ENCODE results near the gene RPE. TPM values are rescaled to one million over a fixed set of nuclear protein-coding genes. Genes with fewer than 3 reads are reported as not detected.

Gene RPE
- polyA plus RNA-seq, 1 donor (not counting 4 experiments of a cell fraction or from before 2014, with no cell fraction given), result 69.6 TPM

- no peaks in the 10 kb centered on the region for H3K4me1 ChIP-seq (ENCODE audit: control insufficient read depth, extremely low read depth, insufficient read depth, low read length)
- no peaks in the 10 kb centered on the region for H3K36me3 ChIP-seq (ENCODE audit: control insufficient read depth in 2 of 2, extremely low read depth in 1 of 2, insufficient read depth in 2 of 2, low read length in 2 of 2)
- H3K9me3 ChIP-seq (ENCODE audit: control insufficient read depth, low read depth, low read length), result no peaks in the 10 kb centered on the region
- no peaks in the 10 kb centered on the region for H3K27me3 ChIP-seq (ENCODE audit: control insufficient read depth, extremely low read depth, insufficient read depth, low read length)
- TF ChIP-seq EZH2 (IDR thresholded peaks at IDR 0.05; ENCODE audit: low read length) (no peak), CTCF (optimal IDR thresholded peaks at IDR 0.05 in 1 of 3, IDR thresholded peaks at IDR 0.05 in 1 of 3, conservative IDR thresholded peaks at IDR 0.05 in 1 of 3; ENCODE audit: extremely low read depth in 1 of 3, insufficient read depth in 2 of 3, low read length in 3 of 3) (no peak)
- no peak overlapping the region for H3K27ac ChIP-seq (ENCODE audit: control insufficient read depth, insufficient read depth, low read length)
- H2AFZ ChIP-seq (ENCODE audit: control insufficient read depth, low read length), result no peak overlapping the region
- no peaks in the 10 kb centered on the region for H3K79me2 ChIP-seq (ENCODE audit: control insufficient read depth, insufficient read depth, low read length)
- no peaks in the 10 kb centered on the region for H3K9me1 ChIP-seq (ENCODE audit: control insufficient read depth, extremely low read depth, insufficient read depth, low read length)
- no peak for DNase-seq (ENCODE audit: low read depth, low spot score)
- dilution Hi-C loops (cut with MboI; ENCODE audit: extremely low pct_ligation_motif_present, low sequenced_read_pairs), result no loop called here
- H3K4me2 ChIP-seq (ENCODE audit: control insufficient read depth, extremely low read depth, insufficient read depth, low read depth, low read length), result no peak overlapping the region
- H3K9ac ChIP-seq (ENCODE audit: control insufficient read depth, extremely low read depth, insufficient read depth, low read length), result no peak overlapping the region
- H4K20me1 ChIP-seq (ENCODE audit: control insufficient read depth, extremely low read depth, insufficient read depth, low read length), result no peaks in the 10 kb centered on the region
- no peak for FAIRE-seq
- H3K4me3 ChIP-seq (ENCODE audit: control insufficient read depth in 2 of 3, extremely low read depth in 1 of 3, insufficient read depth in 2 of 3, low read depth in 1 of 3, low read length in 3 of 3), result no peak overlapping the region
Measured at GRCh38 chr2:209990838-209991237, 11.6 kb upstream of the RPE start.

- Histone ChIP-seq H3K4me3 (ENCODE audit: control insufficient read depth in 2 of 3, extremely low read depth in 1 of 3, insufficient read depth in 2 of 3, low read depth in 1 of 3, low read length in 3 of 3) (no peak overlapping the region), H3K9me3 (ENCODE audit: control insufficient read depth, low read depth, low read length) (no peaks in the 10 kb centered on the region), H3K27ac (ENCODE audit: control insufficient read depth, insufficient read depth, low read length) (no peak overlapping the region), H3K4me2 (ENCODE audit: control insufficient read depth, extremely low read depth, insufficient read depth, low read depth, low read length) (no peak overlapping the region), H4K20me1 (ENCODE audit: control insufficient read depth, extremely low read depth, insufficient read depth, low read length) (no peaks in the 10 kb centered on the region), H3K9ac (ENCODE audit: control insufficient read depth, extremely low read depth, insufficient read depth, low read length) (no peak overlapping the region), H2AFZ (ENCODE audit: control insufficient read depth, low read length) (no peak overlapping the region), H3K9me1 (ENCODE audit: control insufficient read depth, extremely low read depth, insufficient read depth, low read length) (no peaks in the 10 kb centered on the region), H3K79me2 (ENCODE audit: control insufficient read depth, insufficient read depth, low read length) (no peaks in the 10 kb centered on the region), H3K27me3 (ENCODE audit: control insufficient read depth, extremely low read depth, insufficient read depth, low read length) (no peaks in the 10 kb centered on the region), H3K4me1 (ENCODE audit: control insufficient read depth, extremely low read depth, insufficient read depth, low read length) (no peaks in the 10 kb centered on the region), H3K36me3 (ENCODE audit: control insufficient read depth in 2 of 2, extremely low read depth in 1 of 2, insufficient read depth in 2 of 2, low read length in 2 of 2) (no peaks in the 10 kb centered on the region)
- DNase-seq (ENCODE audit: low read depth, low spot score), result no peak
- no peak for TF ChIP-seq CTCF (optimal IDR thresholded peaks at IDR 0.05 in 1 of 3, IDR thresholded peaks at IDR 0.05 in 1 of 3, conservative IDR thresholded peaks at IDR 0.05 in 1 of 3; ENCODE audit: extremely low read depth in 1 of 3, insufficient read depth in 2 of 3, low read length in 3 of 3)
- TF ChIP-seq EZH2 (IDR thresholded peaks at IDR 0.05; ENCODE audit: low read length), result no peak
- dilution Hi-C loops (cut with MboI; ENCODE audit: extremely low pct_ligation_motif_present, low sequenced_read_pairs), result no loop called here
- no peak for FAIRE-seq
Measured at GRCh38 chr2:209993968-209994367, 8.5 kb upstream of the RPE start.
